CD14-positive monocyte (primary cell): ENCODE measurements around the gene TNFRSF14. TPM values are rescaled to one million over a fixed set of nuclear protein-coding genes. Genes with fewer than 3 reads are reported as not detected.

Experiments
- DNase-seq, 3 donors: peaks; one replicate each; pipeline ENCODE4 v3.0.0-alpha.2; 2011 to 2022
- H2AFZ ChIP-seq: 2 replicates; pipeline ENCODE4 v1.6.0; 2012; ENCODE audit warnings: mild to moderate bottlenecking, low read depth, low read length, inconsistent platforms; ENCODE audit not compliant: insufficient read depth, poor library complexity, severe bottlenecking
- H3K27ac ChIP-seq, 2 donors: 1 replicate in 1 of 2; 2 replicates in 1 of 2; pipeline ENCODE4 v1.5.1; 2012 to 2013; ENCODE audit warnings: low read length in 2 of 2, control low read depth in 1 of 2, inconsistent platforms in 1 of 2, low read depth in 1 of 2, mild to moderate bottlenecking in 1 of 2
- H3K27me3 ChIP-seq, 2 donors: one replicate each; pipeline versions ENCODE4 v1.6.0 to v1.6.1; 2011 to 2013; ENCODE audit warnings: low read length in 2 of 2; ENCODE audit not compliant: control insufficient read depth in 2 of 2, insufficient read depth in 2 of 2
- H3K36me3 ChIP-seq, 2 donors: replicated peaks in 1 of 2; 1 replicate in 1 of 2; 2 replicates in 1 of 2; pipeline versions ENCODE4 v1.5.1 to v1.6.1; 2012 to 2013; ENCODE audit warnings: low read length in 2 of 2, control low read depth in 1 of 2, inconsistent platforms in 1 of 2, mild to moderate bottlenecking in 1 of 2; ENCODE audit not compliant: insufficient read depth in 2 of 2, control insufficient read depth in 1 of 2
- H3K4me1 ChIP-seq, 2 donors: 1 replicate in 1 of 2; 2 replicates in 1 of 2; pipeline versions ENCODE4 v1.5.1 to v1.6.1; 2012 to 2013; ENCODE audit warnings: low read length in 2 of 2, control low read depth in 1 of 2, inconsistent platforms in 1 of 2, mild to moderate bottlenecking in 1 of 2, moderate library complexity in 1 of 2; ENCODE audit not compliant: insufficient read depth in 2 of 2, control insufficient read depth in 1 of 2
- H3K4me2 ChIP-seq: replicated peaks from 2 replicates; pipeline ENCODE3; 2012; ENCODE audit warnings: low read length, moderate library complexity, mild to moderate bottlenecking; ENCODE audit not compliant: poor library complexity, severe bottlenecking; ENCODE audit errors: extremely low read depth
- H3K4me3 ChIP-seq, 3 experiments: fragments of 200-600 bp in 1 of 3; sonication (generic) in 1 of 3; replicated peaks in 1 of 3; 1 replicate in 2 of 3; 2 replicates in 1 of 3; pipeline ENCODE4 v1.5.1; 2011 to 2013; ENCODE audit warnings: low read length in 3 of 3, mild to moderate bottlenecking in 3 of 3, control low read depth in 2 of 3, low read depth in 2 of 3, inconsistent platforms in 1 of 3, moderate library complexity in 1 of 3
- H3K79me2 ChIP-seq: 2 replicates; pipeline ENCODE4 v1.6.0; 2012; ENCODE audit warnings: mild to moderate bottlenecking, control low read depth, inconsistent platforms, low read length, moderate library complexity; ENCODE audit not compliant: insufficient read depth
- H3K9ac ChIP-seq: 2 replicates; pipeline ENCODE4 v1.6.0; 2017; ENCODE audit warnings: low read length, mild to moderate bottlenecking; ENCODE audit not compliant: insufficient read depth, poor library complexity, severe bottlenecking
- H3K9me3 ChIP-seq, 2 donors: replicated peaks in 1 of 2; 1 replicate in 1 of 2; 2 replicates in 1 of 2; pipeline versions ENCODE4 v1.5.1 to v1.6.1; 2012 to 2013; ENCODE audit warnings: low read length in 2 of 2, control low read depth in 1 of 2; ENCODE audit not compliant: control insufficient read depth in 1 of 2, insufficient read depth in 1 of 2
- H4K20me1 ChIP-seq: 2 replicates; pipeline ENCODE4 v1.6.0; 2012; ENCODE audit warnings: mild to moderate bottlenecking, low read length, control low read depth, moderate library complexity; ENCODE audit not compliant: insufficient read depth
- H3K27ac Mint-ChIP-seq, 7 donors: one replicate each; pipeline ENCODE4 v1.8.0; 2020; ENCODE audit warnings: mild to moderate bottlenecking in 7 of 7, mixed read lengths in 7 of 7, moderate library complexity in 6 of 7, inconsistent platforms in 2 of 7
- H3K27me3 Mint-ChIP-seq, 3 donors: one replicate each; pipeline ENCODE4 v1.8.0; 2021 to 2022; ENCODE audit warnings: low read depth in 3 of 3, mild to moderate bottlenecking in 3 of 3, mixed read lengths in 3 of 3, moderate library complexity in 3 of 3, inconsistent platforms in 1 of 3
- H3K36me3 Mint-ChIP-seq, 2 donors: one replicate each; pipeline ENCODE4 v1.8.0; 2020; ENCODE audit warnings: mixed read lengths in 2 of 2, inconsistent platforms in 1 of 2, mild to moderate bottlenecking in 1 of 2
- H3K4me1 Mint-ChIP-seq: one replicate; pipeline ENCODE4 v1.8.0; 2020; ENCODE audit warnings: mild to moderate bottlenecking, mixed read lengths
- H3K4me3 Mint-ChIP-seq, 2 donors: one replicate each; pipeline ENCODE4 v1.8.0; 2020; ENCODE audit warnings: mild to moderate bottlenecking in 2 of 2, mixed read lengths in 2 of 2, moderate library complexity in 1 of 2
- H3K9me3 Mint-ChIP-seq, 7 donors: one replicate each; pipeline ENCODE4 v1.8.0; 2020 to 2022; ENCODE audit warnings: mixed read lengths in 7 of 7, mild to moderate bottlenecking in 6 of 7, moderate library complexity in 6 of 7, inconsistent platforms in 2 of 7
- WGBS: methylation state at CpG from one replicate; pipeline ENCODE4 v1.1.5; 2013; ENCODE audit warnings: missing lambda C conversion rate; ENCODE audit not compliant: insufficient coverage; 5-methylcytosine and 5-hydroxymethylcytosine counted together
- intact Hi-C, 2 donors: fragments of 100-400 bp; cut with micrococcal nuclease; formaldehyde crosslinking; loops; one replicate each; pipeline versions ENCODE4 v1.15.0 to v1.15.1; 2023
- polyA plus RNA-seq, 3 donors: library from polyadenylated mRNA; depleted of rRNA in 1 of 3; unstranded in 2 of 3; stranded (reverse) in 1 of 3; fragments of 300-500 nt in 2 of 3; fragments of >200 nt in 1 of 3; fragmentation: Illumina TruSeq in 2 of 3; gene quantifications; 1 replicate in 2 of 3; 2 replicates in 1 of 3; pipeline ENCODE4 v1.2.3, GENCODE V29; 2012 to 2021
- TF ChIP-seq, protein P1 (sequence below): fragments of 200-600 bp; IDR thresholded peaks from one replicate; pipeline ENCODE4 v1.8.0; 2022; ENCODE audit warnings: antibody characterized with exemption, mild to moderate bottlenecking

Gene TNFRSF14
- polyA plus RNA-seq, 3 donors = 62.1 to 512 (median 64.4) TPM

DNA sequence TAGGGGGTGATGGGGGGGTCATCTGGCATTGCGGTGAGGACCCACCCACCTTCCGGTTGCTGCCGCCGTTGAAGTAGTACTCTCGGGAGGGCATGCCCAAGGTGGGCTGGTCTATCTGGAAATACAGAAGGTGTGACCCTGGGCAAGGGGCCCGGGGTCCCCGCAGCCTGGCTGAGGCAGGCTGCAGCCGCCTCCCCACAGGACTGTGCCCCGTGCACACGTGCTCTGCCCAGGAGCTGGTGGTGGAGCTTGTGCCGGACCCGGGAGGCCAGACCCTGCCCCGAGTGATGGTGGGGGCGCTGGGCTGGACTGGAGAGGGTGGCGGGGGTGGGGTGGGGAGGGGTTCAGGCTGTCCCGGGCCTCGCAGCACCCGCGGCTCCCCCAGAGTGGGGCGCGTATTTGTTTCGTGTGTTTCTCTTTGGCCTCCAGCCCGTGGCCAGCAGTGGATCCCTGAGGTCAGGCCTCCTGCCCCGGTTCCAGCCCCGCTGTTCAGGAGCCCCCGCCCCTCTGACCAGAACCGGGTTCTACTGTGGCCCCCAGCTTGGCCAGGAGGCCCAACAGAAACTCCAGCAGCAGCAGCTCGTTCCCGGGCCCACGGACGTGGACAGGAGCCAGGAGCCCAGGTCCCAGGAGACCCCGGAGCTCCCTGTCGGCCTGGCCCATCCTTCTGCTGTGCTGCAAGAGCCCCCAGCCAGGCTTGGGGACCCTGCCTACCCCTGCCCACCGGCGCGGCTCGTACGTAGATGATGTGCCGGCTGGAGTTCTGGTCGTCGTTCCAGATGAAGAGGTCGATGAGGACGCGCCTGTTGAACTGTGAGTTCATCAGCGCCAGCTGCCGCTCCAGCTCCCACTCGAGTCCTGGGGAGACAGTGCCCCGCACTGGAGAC, 49.6 kb downstream of the TNFRSF14 start:
- Mint-ChIP-seq H3K4me3 (no peak overlapping the region), H3K9me3 (peaks cover 0 to 3% (median 0%) of the 10 kb centered on the region in 7 donors), H3K27ac (no peak overlapping the region), H3K36me3 (no peaks in the 10 kb centered on the region), H3K4me1 (no peaks in the 10 kb centered on the region), H3K27me3 (peaks cover 2 to 18% (median 10%) of the 10 kb centered on the region in 3 donors)
- Histone ChIP-seq H3K4me1 (no peaks in the 10 kb centered on the region), H3K36me3 (no peaks in the 10 kb centered on the region), H4K20me1 (no peaks in the 10 kb centered on the region), H3K4me2 (no peak overlapping the region), H3K27me3 (no peaks in the 10 kb centered on the region), H3K27ac (no peak overlapping the region), H2AFZ (no peak overlapping the region), H3K79me2 (no peaks in the 10 kb centered on the region), H3K9ac (no peak overlapping the region), H3K9me3 (no peaks in the 10 kb centered on the region), H3K4me3 (no peak overlapping the region)
- intact Hi-C loops = no loop called here
- WGBS = 96% methylated on average over 31 of the region's 48 CpGs
- TF ChIP-seq, protein P1, sequence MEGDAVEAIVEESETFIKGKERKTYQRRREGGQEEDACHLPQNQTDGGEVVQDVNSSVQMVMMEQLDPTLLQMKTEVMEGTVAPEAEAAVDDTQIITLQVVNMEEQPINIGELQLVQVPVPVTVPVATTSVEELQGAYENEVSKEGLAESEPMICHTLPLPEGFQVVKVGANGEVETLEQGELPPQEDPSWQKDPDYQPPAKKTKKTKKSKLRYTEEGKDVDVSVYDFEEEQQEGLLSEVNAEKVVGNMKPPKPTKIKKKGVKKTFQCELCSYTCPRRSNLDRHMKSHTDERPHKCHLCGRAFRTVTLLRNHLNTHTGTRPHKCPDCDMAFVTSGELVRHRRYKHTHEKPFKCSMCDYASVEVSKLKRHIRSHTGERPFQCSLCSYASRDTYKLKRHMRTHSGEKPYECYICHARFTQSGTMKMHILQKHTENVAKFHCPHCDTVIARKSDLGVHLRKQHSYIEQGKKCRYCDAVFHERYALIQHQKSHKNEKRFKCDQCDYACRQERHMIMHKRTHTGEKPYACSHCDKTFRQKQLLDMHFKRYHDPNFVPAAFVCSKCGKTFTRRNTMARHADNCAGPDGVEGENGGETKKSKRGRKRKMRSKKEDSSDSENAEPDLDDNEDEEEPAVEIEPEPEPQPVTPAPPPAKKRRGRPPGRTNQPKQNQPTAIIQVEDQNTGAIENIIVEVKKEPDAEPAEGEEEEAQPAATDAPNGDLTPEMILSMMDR = no peak
- DNase-seq = no peak

DNA sequence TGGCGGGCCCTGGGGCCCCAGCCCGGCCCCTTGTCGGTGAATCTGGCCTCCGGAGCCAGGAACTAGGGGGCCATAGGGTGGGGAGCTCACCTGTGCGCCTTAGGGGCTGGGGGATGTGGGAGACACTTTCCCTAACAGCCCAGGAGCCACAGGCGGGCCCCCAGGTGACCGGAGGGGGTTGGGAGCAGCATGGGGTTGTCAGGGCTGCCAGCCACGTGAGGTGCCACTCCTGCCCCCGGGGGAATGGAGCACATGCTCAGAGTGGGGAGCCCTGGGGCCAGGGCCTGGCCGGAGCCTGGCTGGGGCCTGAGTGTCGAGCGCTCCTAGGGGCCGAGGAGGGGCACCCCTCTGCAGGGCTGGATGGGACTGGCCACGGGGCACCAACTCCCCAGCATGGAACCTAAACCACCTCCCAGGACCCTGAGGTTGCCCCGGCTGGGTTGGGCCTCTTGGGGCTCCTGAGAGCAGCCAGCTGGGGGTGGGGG, 50.3 kb downstream of the TNFRSF14 start:
- H3K27me3 ChIP-seq = no peaks in the 10 kb centered on the region
- H2AFZ ChIP-seq = no peak overlapping the region
- intact Hi-C loops = no loop called here
- no peaks in the 10 kb centered on the region for H3K79me2 ChIP-seq
- H3K4me2 ChIP-seq = no peak overlapping the region
- DNase-seq = no peak
- H3K27ac ChIP-seq = no peak overlapping the region
- Mint-ChIP-seq H3K4me1 (no peaks in the 10 kb centered on the region), H3K36me3 (no peaks in the 10 kb centered on the region), H3K9me3 (peaks cover 0 to 3% (median 0%) of the 10 kb centered on the region in 7 donors), H3K4me3 (no peak overlapping the region), H3K27ac (no peak overlapping the region), H3K27me3 (peaks cover 2 to 21% (median 14%) of the 10 kb centered on the region in 3 donors)
- no peaks in the 10 kb centered on the region for H3K4me1 ChIP-seq
- no peaks in the 10 kb centered on the region for H3K36me3 ChIP-seq
- no peaks in the 10 kb centered on the region for H4K20me1 ChIP-seq
- 88% methylated on average over 9 of the region's 15 CpGs for WGBS
- no peak overlapping the region for H3K4me3 ChIP-seq
- TF ChIP-seq, protein P1 = no peak
- H3K9ac ChIP-seq = no peak overlapping the region
- H3K9me3 ChIP-seq = no peaks in the 10 kb centered on the region
